Ishikawa (cell line): Measurements from ENCODE around the gene PRSS1.
A peak's percentile ranks its signal among the peaks of the same experiment; 100 is the strongest.

Experiments
- CEBPB ChIP-seq: IDR thresholded peaks from 2 replicates; pipeline ENCODE4 v1.6.1; 2012
- CREB1 ChIP-seq: IDR thresholded peaks from 2 replicates; pipeline ENCODE4 v1.6.1; 2012; ENCODE audit warnings: low read depth
- EGR1 ChIP-seq: IDR thresholded peaks from 2 replicates; pipeline ENCODE4 v1.6.1; 2012
- EP300 ChIP-seq: IDR thresholded peaks from 2 replicates; pipeline ENCODE4 v1.6.1; 2012; ENCODE audit warnings: borderline replicate concordance
- FOXM1 ChIP-seq: IDR thresholded peaks from 2 replicates; pipeline ENCODE4 v1.6.1; 2012; ENCODE audit warnings: low read depth, borderline replicate concordance
- MAX ChIP-seq: IDR thresholded peaks from 2 replicates; pipeline ENCODE4 v1.6.1; 2012
- NFIC ChIP-seq: IDR thresholded peaks from 2 replicates; pipeline ENCODE4 v1.6.1; 2012
- RAD21 ChIP-seq: IDR thresholded peaks from 2 replicates; pipeline ENCODE4 v1.6.1; 2012; ENCODE audit warnings: low read depth
- REST ChIP-seq: IDR thresholded peaks from 2 replicates; pipeline ENCODE4 v1.6.1; 2012; ENCODE audit warnings: low read depth, mild to moderate bottlenecking
- TAF1 ChIP-seq: IDR thresholded peaks from 2 replicates; pipeline ENCODE4 v1.6.1; 2012; ENCODE audit warnings: low read depth, mild to moderate bottlenecking
- TCF12 ChIP-seq: IDR thresholded peaks from 2 replicates; pipeline ENCODE4 v1.6.1; 2012; ENCODE audit warnings: low read depth
- TEAD4 ChIP-seq: IDR thresholded peaks from 2 replicates; pipeline ENCODE4 v1.6.1; 2012
- USF1 ChIP-seq: IDR thresholded peaks from 2 replicates; pipeline ENCODE4 v1.6.1; 2012
- YY1 ChIP-seq: IDR thresholded peaks from 2 replicates; pipeline ENCODE4 v1.6.1; 2012; ENCODE audit warnings: low read depth
- ZBTB7A ChIP-seq: IDR thresholded peaks from 2 replicates; pipeline ENCODE4 v1.6.1; 2012; ENCODE audit warnings: low read depth

PRSS1 gene

GRCh38 chr7:142773230-142773629, 24.0 kb downstream of the PRSS1 start:
- TF ChIP-seq EP300 (no peak), REST (no peak), EGR1 (no peak), RAD21 (no peak), FOXM1 (no peak), TCF12 (no peak), TEAD4 (no peak), TAF1 (no peak), USF1 (no peak), YY1 (no peak), NFIC (no peak), CEBPB (no peak), ZBTB7A (no peak), CREB1 (no peak), MAX (no peak)

- TF ChIP-seq REST, result no peak
- TF ChIP-seq EP300, result no peak
- no peak for TF ChIP-seq CEBPB
- TF ChIP-seq FOXM1, result no peak
- no peak for TF ChIP-seq TCF12
- TF ChIP-seq MAX, result no peak
- no peak for TF ChIP-seq TEAD4
- no peak for TF ChIP-seq ZBTB7A
- TF ChIP-seq EGR1, result no peak
- TF ChIP-seq YY1, result no peak
- TF ChIP-seq TAF1, result no peak
- TF ChIP-seq NFIC, result no peak
- no peak for TF ChIP-seq CREB1
These were observed 24.9 kb downstream of the PRSS1 start for GRCh38 chr7:142773937-142774744.

GRCh38 chr7:142774826-142775225, 25.6 kb downstream of the PRSS1 start:
- TF ChIP-seq TEAD4 (peak; percentile 92), FOXM1 (0 out of 2 replicates have a peak, but pooled peaks have one; percentile 16), CEBPB (0 out of 2 replicates have a peak, but pooled peaks have one; percentile 22), NFIC (peak; percentile 92), EP300 (peak; percentile 87), EGR1 (no peak), TAF1 (no peak), TCF12 (peak; percentile 89), ZBTB7A (no peak), RAD21 (no peak)

GRCh38 chr7:142776206-142776844, 27.1 kb downstream of the PRSS1 start:
- no peak for TF ChIP-seq TEAD4
- TF ChIP-seq CEBPB, result no peak
- TF ChIP-seq FOXM1, result no peak
- TF ChIP-seq YY1, result no peak
- no peak for TF ChIP-seq MAX
- peak; percentile 53 for TF ChIP-seq NFIC
- TF ChIP-seq EP300, result 0 out of 2 replicates have a peak, but pooled peaks have one; percentile 23
- no peak for TF ChIP-seq TAF1
- TF ChIP-seq ZBTB7A, result no peak
- no peak for TF ChIP-seq EGR1

GRCh38 chr7:142777318-142777717, 28.0 kb downstream of the PRSS1 start:
- no peak for TF ChIP-seq TAF1
- TF ChIP-seq RAD21, result no peak
- TF ChIP-seq MAX, result no peak
- no peak for TF ChIP-seq TCF12
- TF ChIP-seq EGR1, result no peak
- TF ChIP-seq ZBTB7A, result no peak
